ENCODE measurements around the gene AP3M1. TPM values are rescaled to one million over a fixed set of nuclear protein-coding genes. Genes with fewer than 3 reads are reported as not detected.

AP3M1 gene
- total RNA-seq, 1 donor from 2014 or later, result 16.3 TPM

- H3K36me3 ChIP-seq (ENCODE audit: control insufficient read depth, insufficient read depth, low read length), result peaks cover 14% of the 10 kb centered on the region
- TF ChIP-seq CTCF (IDR thresholded peaks at IDR 0.05; ENCODE audit: insufficient read depth, low read length, severe bottlenecking), result no peak
- DNase-seq (ENCODE audit: low read depth) (no peak), FAIRE-seq (no peak)
- H3K4me3 ChIP-seq (ENCODE audit: low read depth, low read length), result no peak overlapping the region
- H3K27me3 ChIP-seq (ENCODE audit: control insufficient read depth, insufficient read depth, low read length), result no peaks in the 10 kb centered on the region
Measured at GRCh38 chr10:74133923-74134820, 16.5 kb downstream of the AP3M1 start.

GRCh38 chr10:74123081-74123480 is 27.5 kb downstream of the AP3M1 start:
- no peak overlapping the region for H3K4me3 ChIP-seq (ENCODE audit: low read depth, low read length)
- H3K36me3 ChIP-seq (ENCODE audit: control insufficient read depth, insufficient read depth, low read length), result peaks cover 12% of the 10 kb centered on the region
- H3K27me3 ChIP-seq (ENCODE audit: control insufficient read depth, insufficient read depth, low read length), result no peaks in the 10 kb centered on the region
- FAIRE-seq, result no peak
- TF ChIP-seq CTCF (IDR thresholded peaks at IDR 0.05; ENCODE audit: insufficient read depth, low read length, severe bottlenecking), result no peak
- DNase-seq (ENCODE audit: low read depth), result no peak

GRCh38 chr10:74122060-74122459 is 28.6 kb downstream of the AP3M1 start:
- Histone ChIP-seq H3K36me3 (ENCODE audit: control insufficient read depth, insufficient read depth, low read length) (peaks cover 16% of the 10 kb centered on the region), H3K27me3 (ENCODE audit: control insufficient read depth, insufficient read depth, low read length) (no peaks in the 10 kb centered on the region), H3K4me3 (ENCODE audit: low read depth, low read length) (no peak overlapping the region)
- TF ChIP-seq CTCF (IDR thresholded peaks at IDR 0.05; ENCODE audit: insufficient read depth, low read length, severe bottlenecking), result no peak
- FAIRE-seq (no peak), DNase-seq (ENCODE audit: low read depth) (no peak)

- Histone ChIP-seq H3K4me3 (ENCODE audit: low read depth, low read length) (no peak overlapping the region), H3K36me3 (ENCODE audit: control insufficient read depth, insufficient read depth, low read length) (peaks cover 16% of the 10 kb centered on the region), H3K27me3 (ENCODE audit: control insufficient read depth, insufficient read depth, low read length) (no peaks in the 10 kb centered on the region)
- TF ChIP-seq CTCF (IDR thresholded peaks at IDR 0.05; ENCODE audit: insufficient read depth, low read length, severe bottlenecking), result no peak
- DNase-seq (ENCODE audit: low read depth) (no peak), FAIRE-seq (no peak)
Measured at GRCh38 chr10:74121368-74121767, 29.3 kb downstream of the AP3M1 start.

- no peak for DNase-seq (ENCODE audit: low read depth)
- Histone ChIP-seq H3K36me3 (ENCODE audit: control insufficient read depth, insufficient read depth, low read length) (peaks cover 16% of the 10 kb centered on the region), H3K27me3 (ENCODE audit: control insufficient read depth, insufficient read depth, low read length) (no peaks in the 10 kb centered on the region), H3K4me3 (ENCODE audit: low read depth, low read length) (no peak overlapping the region)
- TF ChIP-seq CTCF (IDR thresholded peaks at IDR 0.05; ENCODE audit: insufficient read depth, low read length, severe bottlenecking), result no peak
- no peak for FAIRE-seq
Measured at GRCh38 chr10:74120911-74121310, 29.7 kb downstream of the AP3M1 start.
